HG03342 (cell line): ENCODE measurements around the gene HEY2.
A peak's percentile ranks its signal among the peaks of the same experiment; 100 is the strongest.
"Not testable (repeated sequence)": the region's sequence is repeated elsewhere in the genome, so short reads cannot be mapped to it uniquely, and the experiment has no call there.

Source experiments
- ATAC-seq: cut with Tn5 transposase; IDR thresholded peaks from one replicate; pipeline ENCODE4 v1.9.1; 2021; ENCODE audit warnings: mild to moderate bottlenecking, moderate library complexity; ENCODE audit not compliant: unreplicated experiment

The HEY2 gene

DNA sequence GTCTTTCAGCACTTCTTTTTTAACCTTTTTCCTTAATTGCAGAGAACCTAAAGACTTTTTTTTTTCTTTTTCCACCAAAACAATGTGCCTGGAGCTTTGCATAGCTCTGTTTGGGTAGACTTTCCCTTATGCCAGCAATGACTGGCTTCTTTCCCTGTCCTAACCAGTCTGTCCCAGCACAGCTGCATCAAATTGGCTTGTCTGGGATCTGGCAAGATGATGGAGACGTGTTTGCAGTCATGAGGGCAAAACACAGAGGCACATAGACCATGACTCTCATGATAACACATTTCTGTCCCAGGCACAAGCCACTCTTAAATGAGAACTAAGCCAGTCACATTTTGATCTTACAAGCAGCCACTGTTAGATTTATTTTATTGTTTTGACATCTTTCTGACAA is 16.5 kb downstream of the HEY2 start:
- no peak for ATAC-seq

DNA sequence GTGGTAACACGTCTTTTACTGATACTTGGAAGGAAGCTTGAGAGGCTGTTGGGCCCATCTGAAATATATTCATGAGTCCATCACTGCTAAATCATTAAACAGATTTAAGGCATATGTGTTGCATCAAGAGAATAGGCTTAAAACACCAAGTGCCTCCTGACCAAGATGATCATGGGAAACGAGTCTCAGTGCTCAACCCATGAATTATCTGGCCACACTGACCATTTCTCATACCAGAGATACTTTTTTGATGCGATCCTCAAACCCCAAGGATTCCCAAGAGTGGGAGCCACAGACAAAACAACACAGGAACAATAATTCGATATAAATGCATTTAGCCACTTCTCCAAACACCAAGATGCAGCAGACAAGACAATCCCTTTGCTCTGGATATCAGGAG is 17.2 kb downstream of the HEY2 start:
- no peak for ATAC-seq

DNA sequence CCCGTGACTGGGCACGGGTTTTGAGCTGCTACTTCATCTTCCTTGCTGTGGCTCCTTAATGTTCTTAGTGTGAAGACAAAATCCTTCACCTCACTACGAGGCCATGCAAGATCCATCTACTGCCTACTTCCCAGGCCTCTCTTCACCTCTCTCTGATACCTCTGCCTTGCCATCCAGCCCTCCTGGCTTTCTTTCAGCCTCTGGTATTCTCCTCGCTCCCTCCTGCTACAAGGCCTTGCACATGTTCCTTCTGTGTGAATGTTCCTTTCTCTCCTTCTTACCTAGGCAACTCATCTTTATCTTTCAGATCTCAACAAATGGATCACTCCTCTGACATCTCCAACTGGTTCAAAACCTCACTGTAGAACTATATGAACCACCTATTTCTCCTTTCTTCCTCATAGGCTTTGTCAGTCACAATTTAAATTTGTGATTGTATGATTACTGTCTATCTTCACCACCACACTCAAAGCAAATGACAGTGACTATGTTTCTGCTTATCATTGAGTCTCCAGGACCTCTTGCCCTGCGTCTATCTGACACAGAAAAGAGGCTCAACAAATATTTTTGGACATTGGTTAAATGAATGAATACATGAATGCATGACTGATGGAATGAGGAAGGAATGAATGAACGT is 19.8 kb downstream of the HEY2 start:
- ATAC-seq, result no peak

DNA sequence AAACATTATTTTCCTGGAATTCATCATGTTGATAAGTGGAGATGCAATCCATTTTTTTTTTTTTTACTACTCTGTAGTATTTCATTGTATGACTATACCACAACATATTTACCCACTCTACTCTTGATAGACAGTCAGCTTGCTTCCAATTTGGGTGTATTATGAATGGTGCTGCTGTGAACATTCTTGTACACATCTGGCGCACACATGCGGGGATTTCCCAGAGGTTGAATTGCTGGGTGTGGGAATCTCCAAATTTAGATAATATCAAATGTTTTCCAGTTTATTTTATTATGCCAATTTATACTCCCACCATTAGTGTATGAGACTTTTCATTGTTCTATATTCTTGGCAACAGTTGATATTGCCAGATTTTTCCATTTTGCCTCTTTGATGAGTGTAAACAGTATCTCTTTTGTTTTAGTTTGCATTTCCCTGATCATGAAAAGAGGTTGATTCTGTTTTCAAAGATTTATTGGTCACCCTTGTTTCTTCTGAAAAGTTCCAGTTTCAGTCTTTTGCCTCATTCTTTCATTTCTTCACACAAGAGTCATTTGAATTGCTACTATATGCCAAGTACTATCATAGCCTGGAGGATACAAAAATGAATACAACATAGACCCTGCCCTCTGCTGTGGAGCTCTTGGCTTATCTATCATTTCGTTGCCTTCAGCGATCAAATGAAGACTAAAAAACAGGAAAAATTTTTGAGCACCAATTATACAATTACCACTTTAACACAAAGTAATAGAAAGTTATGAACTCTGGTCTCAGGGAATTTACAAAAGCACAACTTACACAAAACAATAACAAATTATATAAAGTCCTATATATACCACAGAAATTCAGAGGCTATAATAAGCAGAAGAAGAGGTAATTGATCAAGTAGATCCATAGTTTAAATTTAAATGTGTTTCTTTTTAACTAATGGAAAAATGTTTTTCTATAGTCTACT is 24.2 kb downstream of the HEY2 start:
- no peak for ATAC-seq

DNA sequence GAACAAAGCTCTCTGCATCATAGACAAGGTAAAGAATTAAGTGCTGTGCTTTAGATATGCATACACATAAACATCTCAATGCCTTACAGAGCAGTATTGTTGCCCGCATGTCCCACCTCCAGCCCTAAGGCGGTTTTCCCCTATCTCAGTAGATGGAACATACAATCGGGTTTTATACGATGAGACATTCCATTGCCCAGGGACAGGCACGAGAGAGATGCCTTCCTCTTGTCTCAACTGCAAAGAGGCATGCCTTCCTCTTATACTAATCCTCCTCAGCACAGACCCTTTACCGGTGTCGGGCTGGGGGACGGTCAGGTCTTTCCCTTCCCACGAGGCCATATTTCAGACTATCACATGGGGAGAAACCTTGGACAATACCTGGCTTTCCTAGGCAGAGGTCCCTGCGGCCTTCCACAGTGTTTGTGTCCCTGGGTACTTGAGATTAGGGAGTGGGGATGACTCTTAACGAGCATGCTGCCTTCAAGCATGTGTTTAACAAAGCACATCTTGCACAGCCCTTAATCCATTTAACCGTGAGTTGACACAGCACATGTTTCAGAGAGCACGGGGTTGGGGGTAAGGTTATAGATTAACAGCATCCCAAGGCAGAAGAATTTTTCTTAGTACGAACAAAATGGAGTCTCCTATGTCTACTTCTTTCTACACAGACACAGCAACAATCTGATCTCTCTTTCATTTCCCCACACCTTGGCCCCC is 26.8 kb downstream of the HEY2 start:
- ATAC-seq, result not testable (repeated sequence)

DNA sequence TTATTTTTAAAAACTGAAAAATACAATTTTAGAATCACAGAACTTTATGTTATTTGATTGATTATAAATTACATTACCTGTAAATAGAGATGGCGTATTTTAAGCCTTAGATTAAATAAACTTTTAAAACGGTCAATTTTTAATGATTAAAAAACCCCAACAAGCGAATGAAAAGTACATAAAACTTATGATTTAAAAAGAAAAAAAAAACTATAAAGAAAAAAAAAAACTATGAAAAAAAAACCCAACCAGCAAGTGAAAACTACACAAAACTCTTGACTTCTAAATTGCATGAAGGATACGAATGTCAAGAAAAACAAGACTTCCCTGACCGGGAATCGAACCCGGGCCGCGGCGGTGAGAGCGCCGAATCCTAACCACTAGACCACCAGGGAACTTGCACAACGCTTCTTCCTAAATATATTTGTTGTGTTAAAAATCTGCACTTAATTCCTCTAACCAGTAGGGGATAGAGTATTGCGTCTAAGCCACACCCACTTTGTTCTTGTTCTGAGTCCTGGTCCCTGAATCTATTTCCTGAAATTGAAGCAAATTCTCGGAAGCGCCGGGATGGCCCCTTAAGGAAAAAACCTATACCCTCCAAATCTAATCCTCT is 30.6 kb downstream of the HEY2 start:
- ATAC-seq, result peak; percentile 80

DNA sequence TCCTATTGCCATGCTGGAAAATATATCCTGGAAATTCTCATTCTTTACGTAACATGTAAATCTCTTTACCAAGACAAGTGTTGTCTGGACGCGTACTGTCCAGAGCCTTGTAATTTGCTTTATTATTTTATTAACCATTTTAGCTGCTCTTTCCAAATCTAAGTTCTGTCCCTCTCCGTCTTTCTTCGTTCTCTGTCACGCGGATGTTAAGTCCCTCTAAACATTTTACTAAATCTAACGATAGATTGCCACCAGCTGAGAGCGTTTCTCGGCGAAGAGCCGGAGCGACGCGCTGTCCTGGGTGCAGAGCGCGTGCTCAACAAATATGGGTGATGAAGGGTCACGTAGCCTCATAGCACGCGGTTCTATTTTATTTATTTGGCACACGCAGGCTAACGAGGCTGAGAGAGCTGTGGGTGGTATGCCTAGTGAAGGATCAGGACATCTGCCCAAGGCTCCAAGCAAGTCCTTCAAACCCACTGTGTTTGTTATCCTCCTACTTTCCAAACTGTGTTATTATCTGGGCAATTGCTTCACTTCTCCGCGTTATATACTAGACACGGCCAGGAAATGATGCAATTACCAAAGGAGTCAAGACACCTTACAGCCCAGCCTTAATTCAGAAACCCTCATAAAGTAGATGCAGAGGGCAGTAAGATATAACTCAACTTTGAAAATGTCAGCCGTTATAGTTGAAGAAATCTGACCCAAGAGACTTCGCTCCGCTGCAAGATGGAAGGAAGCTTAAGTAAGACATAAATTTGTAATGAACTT is 31.3 kb downstream of the HEY2 start:
- ATAC-seq, result peak; percentile 75

DNA sequence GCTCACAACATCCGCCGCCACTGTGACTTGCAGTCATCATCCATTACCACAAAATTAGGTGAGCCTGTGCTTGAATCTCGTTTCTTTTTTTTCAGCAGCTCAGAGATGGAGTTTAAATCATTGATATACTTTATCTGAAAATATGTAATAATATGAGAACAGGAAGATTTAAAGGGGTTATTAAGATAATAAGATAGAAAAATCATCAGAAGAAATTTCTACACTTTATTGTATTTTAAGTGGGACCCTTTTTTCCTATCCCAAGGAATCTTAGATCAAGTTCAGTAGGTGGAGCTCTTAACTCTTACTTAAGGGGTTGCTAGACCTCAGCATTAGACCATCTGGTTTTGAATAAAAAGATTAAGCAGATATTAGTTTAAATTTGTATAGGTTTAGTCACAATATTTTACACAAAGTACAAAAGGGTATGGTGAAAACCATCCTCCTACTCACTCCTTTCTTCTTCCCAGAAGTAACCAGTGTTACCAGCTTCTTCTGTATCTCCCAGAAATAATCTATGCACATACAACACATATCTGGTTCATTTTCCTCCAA is 32.0 kb downstream of the HEY2 start:
- peak; percentile 35 for ATAC-seq

DNA sequence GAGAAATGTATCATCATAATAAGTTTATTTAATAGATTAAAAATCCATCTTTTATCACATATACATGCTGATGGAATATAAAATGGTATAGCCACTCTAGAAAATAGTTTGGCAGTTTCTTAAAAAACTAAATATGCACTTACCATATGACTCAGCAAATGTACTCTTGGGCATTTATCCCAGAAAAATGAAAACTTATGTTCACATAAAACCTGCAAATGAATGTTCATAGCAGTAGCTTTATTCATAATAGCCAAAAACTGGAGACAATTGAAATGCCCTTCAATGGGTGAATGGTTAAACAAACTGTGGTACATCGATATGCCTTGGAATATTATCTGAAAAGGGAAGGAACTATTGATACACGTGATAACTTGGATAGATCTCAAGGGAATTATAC is 34.9 kb downstream of the HEY2 start:
- no peak for ATAC-seq

DNA sequence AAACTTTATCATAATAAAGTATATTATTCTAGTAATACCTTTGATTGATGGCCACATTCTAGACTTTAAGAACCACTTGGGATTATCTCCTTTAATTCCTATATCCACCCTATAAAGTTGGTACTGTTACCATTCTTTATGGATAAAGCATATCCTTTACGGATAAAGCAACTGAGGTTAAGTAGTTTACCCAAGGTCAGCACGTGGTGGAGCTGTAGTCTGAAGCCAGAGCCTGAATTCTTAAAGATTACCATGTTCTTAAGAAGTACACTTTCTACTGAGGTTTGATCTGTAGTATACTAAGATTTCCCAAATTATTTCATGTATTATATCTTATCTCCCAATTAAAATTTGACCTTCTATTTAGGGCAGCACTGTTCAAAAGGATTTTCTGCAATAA is 38.4 kb downstream of the HEY2 start:
- no peak for ATAC-seq

DNA sequence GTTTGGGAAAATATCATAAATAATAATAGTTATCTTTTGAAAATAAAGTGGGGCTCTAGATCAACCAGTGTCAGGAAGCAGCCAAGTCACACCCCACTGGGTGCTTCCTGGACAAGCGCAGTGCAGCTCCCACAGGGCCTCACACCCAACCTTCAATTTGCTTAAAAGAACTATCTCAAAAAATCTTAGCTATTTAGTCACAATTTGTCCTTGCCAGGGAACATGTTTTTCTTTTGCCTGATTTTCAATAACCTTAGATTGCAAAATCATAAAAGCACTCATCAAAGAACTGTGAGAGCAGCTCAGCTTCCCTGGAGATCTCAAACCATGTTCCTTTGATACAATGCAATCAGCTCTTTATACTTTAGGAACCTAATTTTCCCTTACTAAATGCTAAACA is 39.7 kb downstream of the HEY2 start:
- ATAC-seq, result no peak

DNA sequence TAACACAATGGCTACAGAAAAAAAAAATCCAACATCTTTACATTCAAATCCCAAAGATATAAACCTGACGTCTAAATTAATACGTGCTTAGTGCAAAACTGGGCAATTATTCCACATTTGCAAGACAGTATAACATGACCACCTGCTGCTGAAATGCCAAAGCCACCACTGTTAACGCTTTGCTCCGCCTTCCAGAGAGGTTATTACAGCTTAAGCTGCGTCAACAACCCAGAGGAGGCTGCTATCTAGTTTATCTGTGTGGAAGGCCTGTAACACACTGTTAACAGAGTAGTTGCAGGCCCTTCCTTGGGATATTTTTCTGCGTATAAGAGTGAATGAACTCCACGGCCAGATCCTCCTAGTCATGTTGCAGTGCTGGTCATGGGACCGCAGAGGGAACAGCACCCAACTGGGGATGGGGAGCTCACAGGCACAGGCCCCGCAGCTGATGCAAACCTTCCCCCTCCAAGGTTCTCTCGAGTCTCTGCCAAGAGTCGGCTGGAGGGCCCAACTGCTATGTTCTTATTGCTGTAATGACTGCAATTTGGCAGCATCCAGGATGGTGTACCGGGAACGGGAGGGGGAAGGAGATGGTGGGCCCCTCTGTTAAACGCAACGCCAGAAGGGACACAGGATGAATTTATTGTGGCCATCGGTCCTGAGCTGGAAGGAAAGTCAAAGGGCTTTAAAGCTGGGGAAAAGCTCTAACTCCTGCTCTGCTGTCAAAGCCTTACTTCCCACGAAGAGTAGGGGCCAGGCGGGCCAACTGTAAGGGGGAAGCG is 40.3 kb downstream of the HEY2 start:
- ATAC-seq, result peak; percentile 30

DNA sequence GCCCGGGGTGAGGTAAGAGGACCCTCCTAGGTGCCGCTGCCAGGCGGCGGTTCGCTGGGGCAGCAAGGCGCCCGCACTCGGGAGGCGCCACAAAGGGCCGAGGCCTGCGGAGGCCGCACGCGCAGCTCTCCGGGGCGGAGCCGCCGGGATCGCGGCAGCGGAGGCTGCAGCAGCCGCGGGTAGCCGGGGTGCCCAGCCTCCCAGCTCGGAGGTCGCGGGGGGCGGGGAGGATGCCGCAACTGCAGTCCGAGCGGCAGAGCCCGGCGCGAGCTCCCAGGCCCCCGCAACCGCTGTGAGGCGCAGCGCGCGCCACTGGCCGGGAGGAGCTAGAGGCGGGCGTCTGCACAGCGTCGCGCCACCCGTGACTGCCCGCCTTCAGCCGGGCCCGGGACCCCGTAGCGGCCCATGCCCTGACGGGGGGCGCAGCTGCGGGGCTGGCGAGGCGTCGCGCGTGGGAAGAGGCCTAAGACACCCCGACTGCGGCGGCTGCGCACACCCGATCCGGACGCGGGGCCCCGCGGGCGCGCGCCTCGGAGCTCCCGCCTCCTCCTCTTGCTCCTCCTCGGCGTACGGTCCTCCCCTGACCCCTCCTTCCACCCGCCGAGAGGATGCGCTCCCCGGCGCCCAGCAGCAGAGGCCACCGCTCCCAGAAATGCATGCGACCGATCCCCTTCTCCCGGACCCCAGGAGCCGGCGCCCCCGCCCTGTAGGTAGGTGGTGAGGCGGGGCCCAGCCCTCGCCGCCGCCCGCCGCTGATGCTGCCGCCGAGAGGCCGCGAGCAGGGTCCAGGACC is 41.1 kb downstream of the HEY2 start, which contains the start of gene NCOA7:
TSS of gene NCOA7 (plus strand) at position 603 of the 793 bp plus-strand sequence. CDS start 24,395 bp downstream, outside the sequence.
- peak; percentile 72 for ATAC-seq

DNA sequence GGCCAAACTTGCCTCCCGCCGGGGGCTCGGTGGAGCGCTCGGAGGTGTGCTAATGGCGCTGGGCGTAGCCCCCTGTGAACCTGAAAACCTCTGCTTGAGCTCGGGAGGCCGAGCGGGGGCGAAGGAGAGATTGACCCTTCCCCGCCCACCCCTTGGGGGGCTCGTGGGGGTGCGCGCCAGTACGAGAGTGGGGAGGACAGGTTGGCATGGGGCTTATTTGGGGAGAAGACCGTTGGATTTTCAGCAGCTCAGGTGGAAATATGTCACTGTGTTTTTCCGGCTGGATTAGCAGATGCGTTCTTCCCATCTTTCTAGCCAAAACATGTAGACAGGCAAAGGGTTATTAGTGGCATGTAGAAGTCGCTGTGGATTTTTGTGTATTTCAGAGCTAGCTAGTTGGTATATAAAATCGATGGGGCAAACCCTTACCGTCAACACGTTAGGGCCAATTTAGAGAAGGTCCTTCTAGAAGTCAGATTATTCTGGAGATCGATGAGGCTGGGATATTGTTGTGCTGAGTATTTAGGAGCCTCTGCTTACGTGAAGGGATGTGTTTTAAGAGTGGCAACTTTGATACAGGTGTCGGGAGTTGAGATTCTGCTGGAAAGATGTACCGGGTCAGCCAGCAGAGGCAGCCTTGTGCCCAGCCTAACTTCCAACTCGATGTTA is 41.9 kb downstream of the HEY2 start:
- peak; percentile 39 for ATAC-seq

DNA sequence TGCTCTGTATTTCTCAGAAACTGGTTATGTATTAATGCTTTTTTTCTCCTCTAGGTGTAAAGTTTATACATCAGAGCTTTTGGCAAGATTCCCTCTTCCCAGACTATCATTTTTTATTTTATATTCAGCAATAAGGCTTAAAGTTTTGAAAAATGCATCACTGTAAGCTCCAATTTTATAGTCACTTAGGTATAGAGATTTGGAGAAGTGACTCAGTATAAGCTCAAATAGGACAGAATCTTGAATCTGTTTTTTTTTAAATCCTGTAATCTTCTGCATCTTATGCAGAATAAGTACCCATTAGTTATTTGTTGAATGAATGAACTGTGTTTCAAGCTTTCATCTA is 42.4 kb downstream of the HEY2 start:
- ATAC-seq, result no peak

DNA sequence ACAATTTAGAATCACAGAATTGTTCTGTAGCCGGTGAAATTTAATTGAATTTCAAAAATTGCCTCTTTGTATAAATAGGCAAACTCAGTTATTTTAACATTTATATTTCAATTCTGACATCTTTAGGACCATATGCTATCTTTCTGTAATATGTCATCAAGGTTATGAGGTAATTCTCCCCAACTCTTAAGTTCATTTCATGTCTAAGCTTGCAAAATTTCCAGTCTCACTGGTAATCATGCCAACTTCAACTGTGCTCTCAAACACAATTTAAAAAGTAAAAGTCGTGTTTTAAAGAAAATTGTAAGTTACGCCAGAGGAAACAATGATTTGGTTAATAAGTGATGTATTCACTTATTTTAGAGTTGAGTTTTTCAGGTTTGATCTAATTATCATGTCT is 42.7 kb downstream of the HEY2 start:
- no peak for ATAC-seq

DNA sequence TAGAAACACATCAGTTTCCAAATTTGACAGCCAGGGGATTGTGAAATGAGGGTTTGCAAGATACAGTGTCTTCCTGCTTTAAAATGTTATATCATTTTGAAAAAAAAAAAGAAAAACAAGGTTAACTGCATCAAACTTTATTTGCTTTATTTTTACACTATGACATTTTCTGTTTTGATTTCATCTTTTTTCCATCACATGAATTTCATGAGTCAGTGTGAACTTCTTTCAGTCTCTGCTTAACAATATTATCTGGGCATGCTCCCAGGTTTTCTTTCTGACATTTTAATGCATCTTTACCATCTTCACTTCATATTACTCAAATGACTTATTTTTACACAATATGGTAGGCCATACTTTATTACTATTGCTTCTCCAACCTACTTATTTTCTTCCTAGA is 43.2 kb downstream of the HEY2 start:
- ATAC-seq, result no peak

DNA sequence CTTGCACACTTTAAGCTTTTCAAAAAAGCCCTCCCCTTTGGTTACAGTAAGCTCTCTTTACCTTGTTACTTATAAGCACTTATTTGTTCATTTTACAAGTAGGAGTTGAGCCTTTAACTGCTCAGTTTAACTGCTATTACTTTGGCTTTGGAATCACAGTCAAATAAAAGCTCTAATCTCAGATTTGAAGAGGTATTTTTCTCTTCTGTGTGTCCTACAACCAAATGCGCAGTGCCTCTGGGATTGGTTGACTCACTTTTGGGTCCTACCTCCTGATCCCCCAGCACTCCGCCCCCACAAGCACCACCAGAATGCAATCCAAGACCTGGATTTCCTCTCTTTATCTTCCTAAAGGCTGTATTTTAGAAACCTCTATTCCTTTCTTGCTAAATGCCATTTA is 43.8 kb downstream of the HEY2 start:
- no peak for ATAC-seq
